Measurements from ENCODE around the gene TBCK.

TBCK gene

GRCh38 chr4:106080376-106080775 is 235.6 kb downstream of the TBCK start:
- H3K4me1 ChIP-seq (ENCODE audit: insufficient read depth, low read length, severe bottlenecking): no peaks in the 10 kb centered on the region
- H3K9ac ChIP-seq (ENCODE audit: low read length): no peak overlapping the region
- no peaks in the 10 kb centered on the region for H4K20me1 ChIP-seq (ENCODE audit: insufficient read depth, low read length)
- H3F3A ChIP-seq (ENCODE audit: insufficient read depth, low read length): no peaks in the 10 kb centered on the region
- TF ChIP-seq, protein P1, sequence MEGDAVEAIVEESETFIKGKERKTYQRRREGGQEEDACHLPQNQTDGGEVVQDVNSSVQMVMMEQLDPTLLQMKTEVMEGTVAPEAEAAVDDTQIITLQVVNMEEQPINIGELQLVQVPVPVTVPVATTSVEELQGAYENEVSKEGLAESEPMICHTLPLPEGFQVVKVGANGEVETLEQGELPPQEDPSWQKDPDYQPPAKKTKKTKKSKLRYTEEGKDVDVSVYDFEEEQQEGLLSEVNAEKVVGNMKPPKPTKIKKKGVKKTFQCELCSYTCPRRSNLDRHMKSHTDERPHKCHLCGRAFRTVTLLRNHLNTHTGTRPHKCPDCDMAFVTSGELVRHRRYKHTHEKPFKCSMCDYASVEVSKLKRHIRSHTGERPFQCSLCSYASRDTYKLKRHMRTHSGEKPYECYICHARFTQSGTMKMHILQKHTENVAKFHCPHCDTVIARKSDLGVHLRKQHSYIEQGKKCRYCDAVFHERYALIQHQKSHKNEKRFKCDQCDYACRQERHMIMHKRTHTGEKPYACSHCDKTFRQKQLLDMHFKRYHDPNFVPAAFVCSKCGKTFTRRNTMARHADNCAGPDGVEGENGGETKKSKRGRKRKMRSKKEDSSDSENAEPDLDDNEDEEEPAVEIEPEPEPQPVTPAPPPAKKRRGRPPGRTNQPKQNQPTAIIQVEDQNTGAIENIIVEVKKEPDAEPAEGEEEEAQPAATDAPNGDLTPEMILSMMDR (IDR thresholded peaks at IDR 0.05; ENCODE audit: low read length): no peak
- no peak for TF ChIP-seq EZH2 (IDR thresholded peaks at IDR 0.05; ENCODE audit: borderline replicate concordance, low read length)
- H3K9me2 ChIP-seq (ENCODE audit: low read depth, low read length): no peaks in the 10 kb centered on the region
- no peak overlapping the region for H3K4me3 ChIP-seq (ENCODE audit: low read depth, low read length, poor library complexity, severe bottlenecking)
- H3K79me2 ChIP-seq (ENCODE audit: insufficient read depth, low read length): no peaks in the 10 kb centered on the region
- H2AFZ ChIP-seq (ENCODE audit: low read length): no peak overlapping the region
- no peak overlapping the region for H3K27ac ChIP-seq (ENCODE audit: low read depth, low read length, poor library complexity, severe bottlenecking)
- H3K9me3 ChIP-seq (ENCODE audit: low read length): no peaks in the 10 kb centered on the region
- H3K27me3 ChIP-seq (ENCODE audit: insufficient read depth, low read length): no peaks in the 10 kb centered on the region
- no peaks in the 10 kb centered on the region for H3K36me3 ChIP-seq (ENCODE audit: insufficient read depth, low read length)
- no peak overlapping the region for H3K4me2 ChIP-seq (ENCODE audit: low read length)

GRCh38 chr4:106079616-106080015 is 236.4 kb downstream of the TBCK start:
- H3F3A ChIP-seq (ENCODE audit: insufficient read depth, low read length): no peaks in the 10 kb centered on the region
- H3K9me3 ChIP-seq (ENCODE audit: low read length): no peaks in the 10 kb centered on the region
- no peaks in the 10 kb centered on the region for H4K20me1 ChIP-seq (ENCODE audit: insufficient read depth, low read length)
- no peak overlapping the region for H3K27ac ChIP-seq (ENCODE audit: low read depth, low read length, poor library complexity, severe bottlenecking)
- TF ChIP-seq, protein P1 (IDR thresholded peaks at IDR 0.05; ENCODE audit: low read length): no peak
- TF ChIP-seq EZH2 (IDR thresholded peaks at IDR 0.05; ENCODE audit: borderline replicate concordance, low read length): no peak
- no peaks in the 10 kb centered on the region for H3K79me2 ChIP-seq (ENCODE audit: insufficient read depth, low read length)
- no peak overlapping the region for H2AFZ ChIP-seq (ENCODE audit: low read length)
- no peak overlapping the region for H3K4me2 ChIP-seq (ENCODE audit: low read length)
- no peaks in the 10 kb centered on the region for H3K4me1 ChIP-seq (ENCODE audit: insufficient read depth, low read length, severe bottlenecking)
- H3K9me2 ChIP-seq (ENCODE audit: low read depth, low read length): no peaks in the 10 kb centered on the region
- no peaks in the 10 kb centered on the region for H3K36me3 ChIP-seq (ENCODE audit: insufficient read depth, low read length)
- no peaks in the 10 kb centered on the region for H3K27me3 ChIP-seq (ENCODE audit: insufficient read depth, low read length)
- H3K4me3 ChIP-seq (ENCODE audit: low read depth, low read length, poor library complexity, severe bottlenecking): no peak overlapping the region
- H3K9ac ChIP-seq (ENCODE audit: low read length): no peak overlapping the region

GRCh38 chr4:106065018-106065417 is 251.0 kb downstream of the TBCK start:
- no peaks in the 10 kb centered on the region for H3K9me2 ChIP-seq (ENCODE audit: low read depth, low read length)
- no peaks in the 10 kb centered on the region for H3K9me3 ChIP-seq (ENCODE audit: low read length)
- H3K27me3 ChIP-seq (ENCODE audit: insufficient read depth, low read length): no peaks in the 10 kb centered on the region
- no peak overlapping the region for H2AFZ ChIP-seq (ENCODE audit: low read length)
- no peaks in the 10 kb centered on the region for H4K20me1 ChIP-seq (ENCODE audit: insufficient read depth, low read length)
- no peak overlapping the region for H3K4me3 ChIP-seq (ENCODE audit: low read depth, low read length, poor library complexity, severe bottlenecking)
- H3K36me3 ChIP-seq (ENCODE audit: insufficient read depth, low read length): no peaks in the 10 kb centered on the region
- no peak overlapping the region for H3K4me2 ChIP-seq (ENCODE audit: low read length)
- TF ChIP-seq, protein P1 (IDR thresholded peaks at IDR 0.05; ENCODE audit: low read length): no peak
- no peak for TF ChIP-seq EZH2 (IDR thresholded peaks at IDR 0.05; ENCODE audit: borderline replicate concordance, low read length)
- H3F3A ChIP-seq (ENCODE audit: insufficient read depth, low read length): no peaks in the 10 kb centered on the region
- H3K79me2 ChIP-seq (ENCODE audit: insufficient read depth, low read length): no peaks in the 10 kb centered on the region
- no peak overlapping the region for H3K27ac ChIP-seq (ENCODE audit: low read depth, low read length, poor library complexity, severe bottlenecking)
- H3K9ac ChIP-seq (ENCODE audit: low read length): no peak overlapping the region
- H3K4me1 ChIP-seq (ENCODE audit: insufficient read depth, low read length, severe bottlenecking): no peaks in the 10 kb centered on the region
